K562 (cell line): ENCODE data around the gene RFESD. TPM values are rescaled to one million over a fixed set of nuclear protein-coding genes. Genes with fewer than 3 reads are reported as not detected.
A peak's percentile ranks its signal among the peaks of the same experiment; 100 is the strongest.

ENCODE experiments used
- ADNP ChIP-seq: fragments of 200-800 bp; sonication (Bioruptor generic); IDR thresholded peaks from 2 replicates; pipeline ENCODE4 v1.6.1; 2016; ENCODE audit warnings: missing genetic modification characterization, missing compliant biosample characterization
- ATF6 ChIP-seq: sonication (generic); formaldehyde crosslinking; IDR thresholded peaks from 2 replicates; pipeline ENCODE4 v1.4.0; 2020; ENCODE audit warnings: mild to moderate bottlenecking, missing genetic modification reagents
- HNRNPUL1 ChIP-seq: fragments of 200-400 bp; formaldehyde crosslinking; IDR thresholded peaks from 2 replicates; pipeline ENCODE4 v1.6.1; 2017; ENCODE audit warnings: low read length
- KDM1A ChIP-seq, 2 experiments: fragments of 450-650 bp; IDR thresholded peaks; 2 replicates each; pipeline ENCODE4 v1.6.1; 2016; ENCODE audit warnings: mild to moderate bottlenecking in 2 of 2
- RBM34 ChIP-seq: fragments of 200-400 bp; formaldehyde crosslinking; IDR thresholded peaks from 2 replicates; pipeline ENCODE4 v1.6.1; 2018; ENCODE audit warnings: low read length, borderline replicate concordance; ENCODE audit not compliant: insufficient read depth
- TOE1 ChIP-seq, 2 experiments: fragments of 450-650 bp in 1 of 2; sonication (generic) in 1 of 2; formaldehyde crosslinking in 1 of 2; IDR thresholded peaks; 2 replicates each; pipeline versions ENCODE4 v1.7.1 to v1.8.0; 2016 to 2022; ENCODE audit warnings: borderline replicate concordance in 2 of 2, mild to moderate bottlenecking in 2 of 2, antibody characterized with exemption in 1 of 2, inconsistent platforms in 1 of 2, low read depth in 1 of 2, missing genetic modification reagents in 1 of 2, moderate library complexity in 1 of 2
- U2AF1 ChIP-seq: fragments of 200-400 bp; formaldehyde crosslinking; optimal IDR thresholded peaks from 2 replicates; pipeline ENCODE3; 2017; ENCODE audit warnings: mild to moderate bottlenecking, low read depth, low read length, moderate library complexity
- ZBED1 ChIP-seq: IDR thresholded peaks from 2 replicates; pipeline ENCODE4 v1.6.1; 2014
- ZBTB26 ChIP-seq: fragments of 450-650 bp; formaldehyde crosslinking; IDR thresholded peaks from 2 replicates; pipeline ENCODE4 v1.4.0; 2022; ENCODE audit warnings: missing genetic modification characterization
- ZBTB40 ChIP-seq, 2 experiments: fragments of 450-650 bp in 1 of 2; sonication (generic) in 1 of 2; formaldehyde crosslinking in 1 of 2; IDR thresholded peaks; 2 replicates each; pipeline versions ENCODE4 v1.7.1 to v1.9.0; 2016 to 2022; ENCODE audit warnings: inconsistent platforms in 1 of 2, mild to moderate bottlenecking in 1 of 2, missing genetic modification reagents in 1 of 2
- ZNF512 ChIP-seq: IDR thresholded peaks from 2 replicates; pipeline ENCODE4 v1.6.1; 2016; ENCODE audit warnings: missing genetic modification characterization, missing compliant biosample characterization
- ZNF586 ChIP-seq: fragments of 450-650 bp; formaldehyde crosslinking; conservative IDR thresholded peaks from 2 replicates; pipeline ENCODE4 v1.4.0; 2020; ENCODE audit warnings: mild to moderate bottlenecking, moderate library complexity
- polyA plus RNA-seq, 8 experiments: library from polyadenylated mRNA; depleted of rRNA in 4 of 8; stranded (reverse) in 5 of 8; unstranded in 3 of 8; fragments of >200 nt; fragmentation: Nextera tagmentation in 2 of 8; fragmentation: Illumina TruSeq in 1 of 8; extraction: Ambion mirVana in 2 of 8; extraction: Trizol in 1 of 8; gene quantifications; 2 replicates each; pipeline versions ENCODE4 v1.2.1 to v1.2.3, GENCODE V29; 2011 to 2014; ENCODE audit warnings: inconsistent platforms in 1 of 8, missing spikeins in 1 of 8
- total RNA-seq, 7 experiments: library from RNA; depleted of rRNA in 6 of 7; stranded (reverse); fragments of >200 nt in 6 of 7; fragmentation: Illumina TruSeq in 2 of 7; extraction: Trizol in 2 of 7; gene quantifications; 2 replicates each; pipeline versions ENCODE4 v1.2.1 to v1.2.3, GENCODE V29; 2011 to 2021; ENCODE audit warnings: low replicate concordance in 1 of 7

The RFESD gene
- total and polyA plus RNA-seq, 9 of the 15 experiments (the other 6 are each of a cell fraction or from before 2014, with no cell fraction given), result 62.3 to 600 (median 140) TPM

DNA sequence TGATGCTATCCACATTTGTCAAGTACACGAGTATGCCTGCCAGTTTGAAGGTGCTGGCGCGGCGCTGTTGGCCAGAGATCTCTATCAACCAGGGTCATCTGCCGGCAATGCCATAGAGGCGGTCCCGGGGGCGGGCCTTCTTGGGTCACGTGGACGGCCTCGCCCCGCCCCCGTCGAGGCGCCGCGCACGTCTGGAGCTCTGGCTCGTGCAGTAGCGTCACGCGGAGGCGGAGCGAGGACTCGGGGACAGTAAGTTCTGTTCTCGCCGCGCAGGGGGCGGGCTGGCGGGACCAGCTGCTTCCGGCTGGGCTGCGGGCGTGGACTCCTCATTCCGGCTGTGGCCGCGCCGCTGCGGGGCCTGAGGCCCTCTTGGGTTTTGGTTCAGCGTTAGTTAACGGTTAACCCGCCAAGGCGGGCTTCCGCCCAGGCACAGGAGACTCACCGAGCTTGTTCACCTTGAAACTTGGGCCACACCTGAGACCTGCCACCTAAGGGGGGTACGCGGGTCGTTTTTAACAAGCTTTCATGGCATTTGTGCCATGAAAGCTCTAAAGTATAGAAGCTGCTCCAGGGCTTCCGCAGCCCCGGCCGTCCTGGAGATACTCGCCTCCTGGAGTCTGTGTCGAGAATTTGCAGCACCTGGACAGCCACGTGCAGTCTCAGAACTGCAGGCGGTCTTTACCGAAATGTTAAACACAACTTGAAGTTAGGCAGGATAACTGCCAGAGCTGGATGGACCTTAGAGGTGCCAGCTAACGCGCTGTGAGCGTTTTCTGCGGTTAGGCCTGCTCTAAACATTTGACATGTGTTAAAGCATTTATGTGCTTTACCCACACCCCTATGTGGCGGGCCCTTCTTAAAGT lies at the start of gene RFESD (continued):
- TF ChIP-seq RBM34, result no peak
- no peak for TF ChIP-seq ZNF512 (tag)
- TF ChIP-seq KDM1A (IDR thresholded peaks at IDR 0.05), result no peak
- no peak for TF ChIP-seq ZBED1
- peak; percentile 78 for TF ChIP-seq ZBTB40 (IDR thresholded peaks at IDR 0.05)
- TF ChIP-seq ZBTB40 (CRISPR knock-in tag; IDR thresholded peaks at IDR 0.05), result no peak
- no peak for TF ChIP-seq ATF6 (CRISPR knock-in tag)
- no peak for TF ChIP-seq ZNF586
- no peak for TF ChIP-seq ADNP (tag)
- TF ChIP-seq ZBTB26 (CRISPR knock-in tag), result no peak
- no peak for TF ChIP-seq HNRNPUL1
- TF ChIP-seq U2AF1, result no peak
- TF ChIP-seq TOE1 (IDR thresholded peaks at IDR 0.05; ENCODE audit: borderline replicate concordance), result peak; percentile 96
- TF ChIP-seq TOE1 (CRISPR knock-in tag; IDR thresholded peaks at IDR 0.05; ENCODE audit: borderline replicate concordance, low read depth), result no peak
